Activated CD8-positive, alpha-beta T cell treated with anti-CD3 and anti-CD28 coated beads for 36 hours (primary cell): Measurements from ENCODE around the gene GNS. TPM values are rescaled to one million over a fixed set of nuclear protein-coding genes. Genes with fewer than 3 reads are reported as not detected.

Experiments
- ATAC-seq: fragments of 200-7000 bp; cut with Tn5 transposase; one replicate; pipeline ENCODE4 v1.10.0; 2021; ENCODE audit warnings: mild to moderate bottlenecking, moderate library complexity
- CTCF ChIA-PET: fragments of 350-600 bp; sonication (Branson Sonifier 250); formaldehyde crosslinking; loops from one replicate; lab custom pipeline; 2021; ENCODE audit warnings: antibody characterized with exemption; lab: Charles Lee
- POLR2A ChIA-PET: fragments of 350-600 bp; sonication (Branson Sonifier 250); formaldehyde crosslinking; loops from one replicate; lab custom pipeline; 2021; ENCODE audit warnings: antibody characterized with exemption; lab: Charles Lee
- DNase-seq: peaks from one replicate; pipeline ENCODE4 v3.0.0-alpha.2; 2020
- H3K27ac Mint-ChIP-seq: one replicate; pipeline ENCODE4 v1.8.0; 2021; ENCODE audit warnings: mild to moderate bottlenecking, mixed read lengths
- H3K27me3 Mint-ChIP-seq: one replicate; pipeline ENCODE4 v1.8.0; 2021; ENCODE audit warnings: mixed read lengths
- H3K36me3 Mint-ChIP-seq: one replicate; pipeline ENCODE4 v1.8.0; 2021; ENCODE audit warnings: low read depth, mixed read lengths
- H3K4me1 Mint-ChIP-seq: one replicate; pipeline ENCODE4 v1.8.0; 2021; ENCODE audit warnings: low read depth, mixed read lengths
- H3K4me3 Mint-ChIP-seq: one replicate; pipeline ENCODE4 v1.8.0; 2021; ENCODE audit warnings: mild to moderate bottlenecking, moderate library complexity, mixed read lengths
- H3K9me3 Mint-ChIP-seq: one replicate; pipeline ENCODE4 v1.8.0; 2021; ENCODE audit warnings: mixed read lengths
- intact Hi-C: fragments of 100-400 bp; cut with micrococcal nuclease; formaldehyde crosslinking; loops from one replicate; pipeline ENCODE4 v1.10.0; 2022
- total RNA-seq, 2 experiments: library from RNA; stranded (reverse); gene quantifications; one replicate each; pipeline ENCODE4 v1.2.3, GENCODE V29; 2021
- TF ChIP-seq, protein P1 (sequence below): fragments of 200-600 bp; IDR thresholded peaks from one replicate; pipeline ENCODE4 v1.8.0; 2022; ENCODE audit warnings: antibody characterized with exemption, mild to moderate bottlenecking

GNS gene
- total RNA-seq, 2 experiments from 2014 or later = 16.4 to 19.2 TPM

DNA sequence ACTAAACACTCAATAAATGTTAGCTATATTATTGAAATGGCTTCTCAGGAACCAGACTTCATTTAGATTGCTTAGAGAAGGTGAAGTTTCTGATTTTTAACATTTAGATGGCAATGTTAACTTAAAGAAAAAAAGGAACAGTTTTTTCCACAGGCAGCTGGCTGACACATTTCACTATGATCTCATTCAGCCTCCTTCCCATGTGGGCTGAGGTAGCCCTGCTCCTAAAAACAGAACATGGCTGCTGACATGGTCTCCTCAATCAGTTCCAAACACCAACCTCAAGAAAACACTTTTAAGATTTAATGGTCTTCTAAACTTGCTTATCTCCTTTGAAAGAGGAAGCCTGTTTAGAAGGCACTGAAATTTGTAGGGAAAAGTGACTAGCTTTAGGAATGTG lies 23.8 kb downstream of the GNS start:
- POLR2A ChIA-PET = no interaction called here
- no peak overlapping the region for H3K27ac Mint-ChIP-seq
- no peaks in the 10 kb centered on the region for H3K27me3 Mint-ChIP-seq
- no peak for ATAC-seq
- H3K4me3 Mint-ChIP-seq = no peak overlapping the region
- TF ChIP-seq, protein P1, sequence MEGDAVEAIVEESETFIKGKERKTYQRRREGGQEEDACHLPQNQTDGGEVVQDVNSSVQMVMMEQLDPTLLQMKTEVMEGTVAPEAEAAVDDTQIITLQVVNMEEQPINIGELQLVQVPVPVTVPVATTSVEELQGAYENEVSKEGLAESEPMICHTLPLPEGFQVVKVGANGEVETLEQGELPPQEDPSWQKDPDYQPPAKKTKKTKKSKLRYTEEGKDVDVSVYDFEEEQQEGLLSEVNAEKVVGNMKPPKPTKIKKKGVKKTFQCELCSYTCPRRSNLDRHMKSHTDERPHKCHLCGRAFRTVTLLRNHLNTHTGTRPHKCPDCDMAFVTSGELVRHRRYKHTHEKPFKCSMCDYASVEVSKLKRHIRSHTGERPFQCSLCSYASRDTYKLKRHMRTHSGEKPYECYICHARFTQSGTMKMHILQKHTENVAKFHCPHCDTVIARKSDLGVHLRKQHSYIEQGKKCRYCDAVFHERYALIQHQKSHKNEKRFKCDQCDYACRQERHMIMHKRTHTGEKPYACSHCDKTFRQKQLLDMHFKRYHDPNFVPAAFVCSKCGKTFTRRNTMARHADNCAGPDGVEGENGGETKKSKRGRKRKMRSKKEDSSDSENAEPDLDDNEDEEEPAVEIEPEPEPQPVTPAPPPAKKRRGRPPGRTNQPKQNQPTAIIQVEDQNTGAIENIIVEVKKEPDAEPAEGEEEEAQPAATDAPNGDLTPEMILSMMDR = no peak
- peaks cover 44% of the 10 kb centered on the region for H3K36me3 Mint-ChIP-seq
- DNase-seq = no peak
- intact Hi-C loops = no loop called here
- peaks cover 15% of the 10 kb centered on the region for H3K4me1 Mint-ChIP-seq
- no peaks in the 10 kb centered on the region for H3K9me3 Mint-ChIP-seq
- CTCF ChIA-PET = interaction anchor here (0.7 to 1.8 kb wide), 8 partner anchors 8 to 214 kb away, joined by 3 to 5 read pairs (median 3); no protein-coding TSS in a partner anchor

DNA sequence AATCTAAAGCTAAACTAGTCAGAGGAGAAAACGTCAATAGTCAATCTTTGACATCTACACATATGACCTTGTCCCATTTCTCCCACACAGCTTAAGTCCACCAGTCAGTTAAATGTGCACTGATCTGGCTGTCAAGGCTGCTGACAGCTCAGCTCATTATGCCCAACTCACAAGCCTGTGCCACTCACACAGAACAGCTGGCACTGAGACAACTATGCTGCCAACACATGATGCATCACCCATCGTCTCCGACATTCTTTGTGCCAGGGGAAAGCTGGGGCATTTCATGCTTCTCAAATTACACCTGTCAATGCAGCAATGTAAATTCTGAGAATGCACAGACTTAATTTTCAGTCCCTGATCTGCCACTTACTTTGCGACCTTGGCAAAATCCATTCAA lies 25.3 kb downstream of the GNS start:
- TF ChIP-seq, protein P1 = no peak
- H3K27me3 Mint-ChIP-seq = no peaks in the 10 kb centered on the region
- ATAC-seq (no peak), DNase-seq (no peak)
- H3K9me3 Mint-ChIP-seq = no peaks in the 10 kb centered on the region
- ChIA-PET CTCF (interaction anchor here (1.3 kb wide), 1 partner anchor 11 kb away, joined by 3 read pairs; no protein-coding TSS in a partner anchor), POLR2A (no interaction called here)
- H3K27ac Mint-ChIP-seq = no peak overlapping the region
- H3K4me3 Mint-ChIP-seq = no peak overlapping the region
- peaks cover 22% of the 10 kb centered on the region for H3K4me1 Mint-ChIP-seq
- intact Hi-C loops = no loop called here
- H3K36me3 Mint-ChIP-seq = peaks cover 35% of the 10 kb centered on the region

- Mint-ChIP-seq H3K27ac (no peak overlapping the region), H3K36me3 (peaks cover 27% of the 10 kb centered on the region), H3K4me1 (peaks cover 12% of the 10 kb centered on the region), H3K4me3 (no peak overlapping the region), H3K27me3 (no peaks in the 10 kb centered on the region), H3K9me3 (no peaks in the 10 kb centered on the region)
- no peak for DNase-seq
- POLR2A ChIA-PET = no interaction called here
- ATAC-seq = no peak
- CTCF ChIA-PET = no interaction called here
- TF ChIP-seq, protein P1 = no peak
- intact Hi-C loops = no loop called here
These were observed 27.5 kb downstream of the GNS start for GRCh38 chr12:64731683-64732082.

DNA sequence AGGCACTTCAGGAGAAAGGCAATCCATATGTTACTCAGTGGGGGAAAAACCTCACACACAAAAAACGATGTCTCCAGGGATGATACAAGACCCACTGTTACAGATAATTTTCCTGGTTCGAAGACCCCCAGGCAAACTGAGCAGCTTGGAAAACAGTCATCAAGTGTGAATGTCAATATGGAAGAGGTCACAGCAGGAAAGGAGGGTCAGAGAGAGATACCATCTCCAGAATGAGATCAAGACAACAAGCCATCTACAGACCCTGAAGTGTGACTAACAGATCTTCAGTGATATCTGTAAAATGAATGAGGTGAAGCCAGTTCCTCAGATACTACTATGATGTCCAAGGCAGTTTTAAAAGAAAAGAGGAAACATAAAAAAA lies 28.6 kb downstream of the GNS start:
- peaks cover 12% of the 10 kb centered on the region for H3K4me1 Mint-ChIP-seq
- ATAC-seq (peak; percentile 37), DNase-seq (no peak)
- H3K36me3 Mint-ChIP-seq = peaks cover 21% of the 10 kb centered on the region
- H3K27me3 Mint-ChIP-seq = no peaks in the 10 kb centered on the region
- H3K27ac Mint-ChIP-seq = peak overlapping the region; percentile 86
- TF ChIP-seq, protein P1 = no peak
- POLR2A ChIA-PET = interaction anchor here (0.6 kb wide), 1 partner anchor 66 kb away, joined by 3 read pairs; no protein-coding TSS in a partner anchor
- CTCF ChIA-PET = interaction anchor here (0.9 to 1.5 kb wide), 3 partner anchors 11 to 71 kb away, joined by 3 to 4 read pairs (median 3); no protein-coding TSS in a partner anchor
- intact Hi-C loops = no loop called here
- H3K9me3 Mint-ChIP-seq = no peaks in the 10 kb centered on the region
- no peak overlapping the region for H3K4me3 Mint-ChIP-seq

GRCh38 chr12:64729909-64730587 lies 29.2 kb downstream of the GNS start:
- ATAC-seq = peak; percentile 42
- ChIA-PET POLR2A (interaction anchor here (0.5 to 0.6 kb wide), 2 partner anchors 66 to 119 kb away, joined by 3 read pairs; no protein-coding TSS in a partner anchor), CTCF (interaction anchor here (0.9 to 1.5 kb wide), 3 partner anchors 10 to 72 kb away, joined by 3 to 4 read pairs (median 3); no protein-coding TSS in a partner anchor)
- TF ChIP-seq, protein P1 = no peak
- intact Hi-C loops = no loop called here
- H3K27ac Mint-ChIP-seq = peak overlapping the region; percentile 86
- peaks cover 12% of the 10 kb centered on the region for H3K4me1 Mint-ChIP-seq
- peaks cover 19% of the 10 kb centered on the region for H3K36me3 Mint-ChIP-seq
- no peaks in the 10 kb centered on the region for H3K9me3 Mint-ChIP-seq
- no peak overlapping the region for H3K4me3 Mint-ChIP-seq
- DNase-seq = no peak
- H3K27me3 Mint-ChIP-seq = no peaks in the 10 kb centered on the region
